Mesenchymal stem cell (in vitro differentiated cells and primary cell): Measurements from ENCODE around the gene DAP.
"Not testable (repeated sequence)": the region's sequence is repeated elsewhere in the genome, so short reads cannot be mapped to it uniquely, and the experiment has no call there.

Experiments
- DNase-seq: peaks from one replicate; pipeline ENCODE4 v3.0.0-alpha.2; 2013
- H2AFZ ChIP-seq: one replicate; pipeline ENCODE4 v1.6.1; 2013; ENCODE audit warnings: low read depth, mild to moderate bottlenecking, control low read depth, inconsistent platforms, low read length, moderate library complexity
- H2AK5ac ChIP-seq: 2 replicates; pipeline ENCODE4 v1.6.1; 2013; ENCODE audit warnings: low read length, moderate library complexity, mild to moderate bottlenecking, inconsistent platforms; ENCODE audit not compliant: severe bottlenecking
- H2BK120ac ChIP-seq: one replicate; pipeline ENCODE4 v1.6.1; 2013; ENCODE audit warnings: low read depth, mild to moderate bottlenecking, inconsistent platforms, low read length, moderate library complexity
- H2BK12ac ChIP-seq, 2 experiments: one replicate each; pipeline ENCODE4 v1.6.1; 2013; ENCODE audit warnings: inconsistent platforms in 2 of 2, low read length in 2 of 2, mild to moderate bottlenecking in 2 of 2, moderate library complexity in 2 of 2, control low read depth in 1 of 2
- H2BK15ac ChIP-seq: one replicate; pipeline ENCODE4 v1.6.1; 2013; ENCODE audit warnings: mild to moderate bottlenecking, low read depth, inconsistent platforms; ENCODE audit not compliant: poor library complexity, severe bottlenecking
- H2BK5ac ChIP-seq: 2 replicates; pipeline ENCODE4 v1.6.1; 2013; ENCODE audit warnings: low read depth, mild to moderate bottlenecking, low read length, control low read depth, inconsistent platforms; ENCODE audit not compliant: poor library complexity, severe bottlenecking
- H3K14ac ChIP-seq, 2 experiments: one replicate each; pipeline ENCODE4 v1.6.1; 2013; ENCODE audit warnings: inconsistent platforms in 2 of 2, low read length in 2 of 2, control low read depth in 1 of 2, mild to moderate bottlenecking in 1 of 2, moderate library complexity in 1 of 2
- H3K18ac ChIP-seq, 2 experiments: one replicate each; pipeline ENCODE4 v1.6.1; 2013; ENCODE audit warnings: inconsistent platforms in 2 of 2, low read length in 2 of 2, control low read depth in 1 of 2, low read depth in 1 of 2, mild to moderate bottlenecking in 1 of 2
- H3K23ac ChIP-seq, 2 experiments: one replicate each; pipeline ENCODE4 v1.6.1; 2013; ENCODE audit warnings: inconsistent platforms in 2 of 2, low read length in 2 of 2, mild to moderate bottlenecking in 2 of 2, moderate library complexity in 2 of 2, control low read depth in 1 of 2
- H3K27ac ChIP-seq: 2 replicates; pipeline ENCODE4 v1.5.1; 2013; ENCODE audit warnings: mild to moderate bottlenecking, moderate library complexity, low read length, control low read depth, inconsistent platforms; ENCODE audit not compliant: poor library complexity, severe bottlenecking
- H3K27me3 ChIP-seq, 2 experiments: 2 replicates each; pipeline versions ENCODE4 v1.6.1 to v1.7.0; 2013; ENCODE audit warnings: low read length in 2 of 2, mild to moderate bottlenecking in 2 of 2, moderate library complexity in 2 of 2, control low read depth in 1 of 2, inconsistent platforms in 1 of 2; ENCODE audit not compliant: control insufficient read depth in 1 of 2, insufficient read depth in 1 of 2
- H3K36me3 ChIP-seq, 2 experiments: 2 replicates each; pipeline versions ENCODE4 v1.6.1 to v1.7.0; 2013; ENCODE audit warnings: low read length in 2 of 2, control low read depth in 1 of 2, inconsistent platforms in 1 of 2, low read depth in 1 of 2, mild to moderate bottlenecking in 1 of 2; ENCODE audit not compliant: insufficient read depth in 2 of 2, control insufficient read depth in 1 of 2
- H3K4ac ChIP-seq, 2 experiments: one replicate each; pipeline ENCODE4 v1.6.1; 2013; ENCODE audit warnings: inconsistent platforms in 2 of 2, low read length in 2 of 2, mild to moderate bottlenecking in 2 of 2, moderate library complexity in 2 of 2, control low read depth in 1 of 2, low read depth in 1 of 2
- H3K4me1 ChIP-seq: 2 replicates; pipeline ENCODE4 v1.6.1; 2013; ENCODE audit warnings: low read depth, low read length, control low read depth; ENCODE audit not compliant: control insufficient read depth, insufficient read depth
- H3K4me2 ChIP-seq: 2 replicates; pipeline ENCODE4 v1.6.1; 2013; ENCODE audit warnings: low read length, mild to moderate bottlenecking, inconsistent platforms; ENCODE audit not compliant: poor library complexity, severe bottlenecking
- H3K4me3 ChIP-seq, 2 experiments: 2 replicates each; pipeline versions ENCODE4 v1.5.1 to v1.7.0; 2013; ENCODE audit warnings: low read length in 2 of 2, mild to moderate bottlenecking in 2 of 2, control low read depth in 1 of 2, low read depth in 1 of 2; ENCODE audit not compliant: insufficient read depth in 1 of 2
- H3K79me1 ChIP-seq: replicated peaks from 2 replicates; pipeline ENCODE4 v1.6.1; 2013; ENCODE audit warnings: mild to moderate bottlenecking, control low read depth, low read length, inconsistent platforms; ENCODE audit not compliant: poor library complexity, severe bottlenecking
- H3K9ac ChIP-seq: 2 replicates; pipeline ENCODE4 v1.7.0; 2013; ENCODE audit warnings: mild to moderate bottlenecking, low read length, moderate library complexity
- H3K9me3 ChIP-seq: 2 replicates; pipeline ENCODE4 v1.7.0; 2013; ENCODE audit warnings: mild to moderate bottlenecking, low read length; ENCODE audit not compliant: control insufficient read depth
- H4K8ac ChIP-seq: one replicate; pipeline ENCODE4 v1.6.1; 2013; ENCODE audit warnings: inconsistent platforms, mild to moderate bottlenecking, low read length, moderate library complexity
- H4K91ac ChIP-seq: one replicate; pipeline ENCODE4 v1.6.1; 2013; ENCODE audit warnings: mild to moderate bottlenecking, low read length, inconsistent platforms
- WGBS: methylation state at CpG from one replicate; pipeline ENCODE4 v1.1.7; 2013; ENCODE audit warnings: mixed read lengths; 5-methylcytosine and 5-hydroxymethylcytosine counted together

DAP gene

DNA sequence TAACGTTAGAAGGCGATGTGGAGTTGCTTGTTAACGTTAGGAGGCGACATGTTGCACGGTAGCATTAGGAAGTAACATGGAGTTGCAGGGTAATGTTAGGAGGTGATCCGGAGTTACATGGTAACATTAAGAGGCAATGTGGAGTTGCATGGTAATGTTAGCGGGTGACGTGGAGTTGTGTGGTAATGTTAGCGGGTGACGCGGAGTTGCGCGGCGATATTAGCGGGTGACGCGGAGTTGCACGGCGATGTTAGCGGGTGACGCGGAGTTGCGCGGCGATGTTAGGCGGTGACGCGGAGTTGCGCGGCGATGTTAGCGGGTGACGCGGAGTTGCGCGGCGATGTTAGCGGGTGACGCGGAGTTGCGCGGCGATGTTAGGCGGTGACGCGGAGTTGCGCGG, 122.3 kb downstream of the DAP start:
- H3K27ac ChIP-seq, H3K4ac ChIP-seq, H3K9me3 ChIP-seq, H3K23ac ChIP-seq, H4K91ac ChIP-seq, H2AFZ ChIP-seq, H2BK5ac ChIP-seq, H3K36me3 ChIP-seq, H3K4me3 ChIP-seq, H3K4me2 ChIP-seq, H2BK15ac ChIP-seq, H2BK120ac ChIP-seq, H4K8ac ChIP-seq, H2BK12ac ChIP-seq, H2AK5ac ChIP-seq, H3K18ac ChIP-seq, DNase-seq, H3K27me3 ChIP-seq, H3K14ac ChIP-seq, H3K9ac ChIP-seq: not testable (repeated sequence)
- peaks cover 30% of the 10 kb centered on the region for H3K79me1 ChIP-seq
- H3K4me1 ChIP-seq = peaks cover 13% of the 10 kb centered on the region
- WGBS = 68% methylated on average over 8 of the region's 48 CpGs

DNA sequence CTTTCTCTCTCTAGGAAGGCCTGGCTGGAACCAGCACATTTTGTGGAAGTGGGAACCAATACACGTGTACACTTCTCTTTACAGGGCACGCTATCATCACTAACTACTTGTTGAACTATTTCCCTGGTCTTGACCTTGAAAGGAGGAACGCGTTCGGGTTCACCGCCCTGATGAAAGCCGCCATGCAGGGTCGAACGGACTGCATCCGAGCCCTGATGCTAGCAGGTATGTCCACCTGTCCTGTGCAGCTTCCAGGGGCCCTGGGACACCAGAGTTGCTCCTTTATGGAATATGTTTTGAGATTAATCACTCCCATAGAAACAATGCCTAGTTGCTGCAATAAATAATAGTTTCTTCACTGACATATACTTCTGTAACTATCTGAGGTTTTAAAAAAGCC, 123.1 kb downstream of the DAP start:
- WGBS = 73% methylated on average over 10 of the region's 10 CpGs

GRCh38 chr5:10636363-10637142, 124.5 kb downstream of the DAP start:
- H3K4ac ChIP-seq = no peak overlapping the region
- H2BK120ac ChIP-seq = no peak overlapping the region
- H3K4me2 ChIP-seq = no peak overlapping the region
- no peak overlapping the region for H4K91ac ChIP-seq
- H3K18ac ChIP-seq = no peak overlapping the region
- H2AFZ ChIP-seq = no peak overlapping the region
- H3K79me1 ChIP-seq = peaks cover 28% of the 10 kb centered on the region
- WGBS = 83% methylated on average over 15 of the region's 15 CpGs
- H2AK5ac ChIP-seq = no peak overlapping the region
- no peak overlapping the region for H2BK5ac ChIP-seq
- no peaks in the 10 kb centered on the region for H3K9me3 ChIP-seq
- DNase-seq = no peak
- H2BK15ac ChIP-seq = no peak overlapping the region
- no peak overlapping the region for H3K23ac ChIP-seq
- H3K27ac ChIP-seq = no peak overlapping the region
- no peak overlapping the region for H3K4me3 ChIP-seq
- no peaks in the 10 kb centered on the region for H3K27me3 ChIP-seq
- no peak overlapping the region for H4K8ac ChIP-seq
- H3K36me3 ChIP-seq = peaks cover 0 to 10% of the 10 kb centered on the region in 2 experiments
- peaks cover 22% of the 10 kb centered on the region for H3K4me1 ChIP-seq
- H2BK12ac ChIP-seq = no peak overlapping the region
- no peak overlapping the region for H3K9ac ChIP-seq
- H3K14ac ChIP-seq = no peak overlapping the region

More for the DNA sequence above, 123.1 kb downstream of the DAP start:
- H3K79me1 ChIP-seq = peaks cover 32% of the 10 kb centered on the region
- H3K36me3 ChIP-seq = peaks cover 2 to 10% of the 10 kb centered on the region in 2 experiments
- H3K4me3 ChIP-seq = no peak overlapping the region
- no peak overlapping the region for H3K4me2 ChIP-seq
- no peak overlapping the region for H2BK120ac ChIP-seq
- H3K14ac ChIP-seq = no peak overlapping the region
- H3K18ac ChIP-seq = no peak overlapping the region
- H3K9ac ChIP-seq = no peak overlapping the region
- no peak overlapping the region for H4K91ac ChIP-seq
- H4K8ac ChIP-seq = no peak overlapping the region
- no peak overlapping the region for H2AFZ ChIP-seq
- H3K27me3 ChIP-seq = no peaks in the 10 kb centered on the region
- H3K4me1 ChIP-seq = peaks cover 13% of the 10 kb centered on the region
- H3K9me3 ChIP-seq = no peaks in the 10 kb centered on the region
- no peak overlapping the region for H2BK12ac ChIP-seq
- no peak for DNase-seq
- no peak overlapping the region for H3K4ac ChIP-seq
- no peak overlapping the region for H3K23ac ChIP-seq
- no peak overlapping the region for H2BK5ac ChIP-seq
- no peak overlapping the region for H2AK5ac ChIP-seq
- no peak overlapping the region for H2BK15ac ChIP-seq
- no peak overlapping the region for H3K27ac ChIP-seq

GRCh38 chr5:10635867-10636350, 125.1 kb downstream of the DAP start:
- Histone ChIP-seq H2AK5ac (no peak overlapping the region), H3K4me3 (no peak overlapping the region), H3K4me1 (peaks cover 23% of the 10 kb centered on the region), H3K9me3 (no peaks in the 10 kb centered on the region), H3K79me1 (peaks cover 28% of the 10 kb centered on the region), H3K36me3 (peaks cover 0 to 10% of the 10 kb centered on the region in 2 experiments), H3K4me2 (no peak overlapping the region), H3K14ac (no peak overlapping the region), H4K91ac (no peak overlapping the region), H3K9ac (no peak overlapping the region), H2AFZ (no peak overlapping the region), H3K18ac (no peak overlapping the region), H2BK5ac (no peak overlapping the region), H2BK120ac (no peak overlapping the region), H2BK15ac (no peak overlapping the region), H4K8ac (no peak overlapping the region), H2BK12ac (no peak overlapping the region), H3K27ac (no peak overlapping the region), H3K4ac (no peak overlapping the region), H3K23ac (no peak overlapping the region), H3K27me3 (no peaks in the 10 kb centered on the region)
- no peak for DNase-seq
- WGBS = 59% methylated on average over 11 of the region's 11 CpGs
